Subcutaneous abdominal adipose tissue (tissue), 5 donors: ENCODE measurements around the gene NT5C.
"Not testable (repeated sequence)": the region's sequence is repeated elsewhere in the genome, so short reads cannot be mapped to it uniquely, and the experiment has no call there.

Source experiments
- H3K27ac ChIP-seq: one replicate; pipeline ENCODE4 v1.7.0; 2013; ENCODE audit warnings: low read depth, mild to moderate bottlenecking, inconsistent platforms, low read length, moderate library complexity
- H3K27me3 ChIP-seq, 5 donors: one replicate each; pipeline ENCODE4 v1.7.0; 2013; ENCODE audit warnings: low read length in 5 of 5, inconsistent platforms in 1 of 5; ENCODE audit not compliant: control insufficient read depth in 5 of 5, insufficient read depth in 4 of 5
- H3K36me3 ChIP-seq, 5 donors: one replicate each; pipeline ENCODE4 v1.7.0; 2013; ENCODE audit warnings: low read length in 5 of 5; ENCODE audit not compliant: control insufficient read depth in 5 of 5, insufficient read depth in 5 of 5
- H3K4me1 ChIP-seq, 5 donors: one replicate each; pipeline ENCODE4 v1.7.0; 2013; ENCODE audit warnings: low read length in 5 of 5, mild to moderate bottlenecking in 3 of 5, moderate library complexity in 1 of 5; ENCODE audit not compliant: control insufficient read depth in 5 of 5, insufficient read depth in 5 of 5
- H3K4me3 ChIP-seq, 5 donors: one replicate each; pipeline ENCODE4 v1.7.0; 2013; ENCODE audit warnings: low read length in 5 of 5, low read depth in 1 of 5
- H3K9ac ChIP-seq, 5 donors: one replicate each; pipeline ENCODE4 v1.7.0; 2013; ENCODE audit warnings: low read length in 5 of 5, mild to moderate bottlenecking in 4 of 5, moderate library complexity in 3 of 5
- H3K9me3 ChIP-seq, 5 donors: one replicate each; pipeline ENCODE4 v1.7.0; 2013; ENCODE audit warnings: low read length in 5 of 5; ENCODE audit not compliant: control insufficient read depth in 5 of 5
- donor health status: healthy.
- donor health status: healthy.
- donor health status: healthy.
- donor health status: healthy.
- donor health status: healthy.

The NT5C gene

DNA sequence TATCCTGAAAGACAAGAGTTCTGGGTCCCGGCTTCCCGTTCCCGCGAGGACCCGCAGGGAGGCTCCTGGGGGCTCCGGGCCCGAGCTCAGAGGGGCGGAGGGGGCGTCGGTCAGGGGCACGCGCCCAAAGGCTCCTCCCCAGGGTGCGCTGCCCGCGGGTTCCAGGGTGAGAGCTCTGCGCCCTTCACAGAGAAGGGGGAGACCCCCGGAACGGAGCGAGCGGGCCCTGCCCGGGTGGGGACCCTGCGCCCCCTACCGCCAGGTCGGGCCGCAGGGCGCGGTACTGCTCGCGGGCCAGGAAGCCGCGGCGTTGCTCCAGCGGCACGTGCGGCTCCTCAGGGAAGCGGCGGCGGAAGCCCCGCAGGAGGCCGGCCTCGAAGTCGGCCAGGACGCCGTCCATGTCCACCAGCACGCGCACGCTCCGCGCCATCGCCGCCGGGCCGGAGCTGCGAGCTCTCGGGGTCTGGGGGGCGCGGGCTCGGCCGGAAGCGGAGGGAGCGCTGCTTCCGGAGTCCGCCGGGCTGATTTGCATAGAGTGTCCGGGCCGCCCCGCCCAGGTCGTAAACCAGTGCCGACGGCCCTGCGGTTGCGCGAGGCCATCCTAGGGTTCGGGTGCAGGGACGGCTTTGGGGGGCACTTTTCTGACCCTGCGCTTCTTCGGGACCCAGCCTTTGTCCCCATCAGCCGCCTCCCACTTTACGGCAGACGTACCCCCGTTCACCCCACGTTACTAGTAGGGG lies at the start of gene NT5C:
Gene NT5C (minus strand): TSS at position 465 of the 740 bp plus-strand sequence. CDS start 35 bp downstream, at position 430.
- Histone ChIP-seq H3K4me1 (peaks cover 0 to 21% (median 18%) of the 10 kb centered on the region in 5 donors), H3K27me3 (no peaks in the 10 kb centered on the region), H3K9ac (peak within 1 kb of the TSS in 4 of 5 donors; percentile 69 to 84 (median 76)), H3K9me3 (no peaks in the 10 kb centered on the region), H3K36me3 (peaks cover 0 to 25% (median 12%) of the 10 kb centered on the region in 5 donors), H3K4me3 (peak within 1 kb of the TSS; percentile 64 to 89 (median 81)), H3K27ac (peak within 1 kb of the TSS; percentile 62)

DNA sequence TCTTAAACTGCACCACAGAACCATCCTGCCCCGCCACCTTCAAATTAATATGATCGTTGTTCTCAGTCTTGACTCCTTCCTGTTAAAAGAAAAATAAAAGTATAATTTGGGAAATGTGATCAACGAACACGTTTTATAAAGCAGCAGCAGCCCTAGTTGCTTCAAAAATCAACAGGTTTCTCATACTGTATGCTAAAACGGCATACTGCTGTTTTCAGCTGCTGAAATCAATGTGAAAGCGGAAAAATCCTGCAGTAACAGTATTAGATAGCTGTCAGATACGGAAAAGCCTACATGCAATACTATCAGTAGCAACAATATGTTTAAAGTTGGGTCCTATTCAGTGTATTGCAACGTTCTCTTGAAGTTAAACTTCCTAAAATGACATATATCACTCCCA lies 49.6 kb upstream of the NT5C start:
- Histone ChIP-seq H3K4me3 (peak overlapping the region; percentile 87 to 97 (median 90)), H3K9me3 (no peaks in the 10 kb centered on the region), H3K36me3 (peaks cover 0 to 25% (median 16%) of the 10 kb centered on the region in 5 donors), H3K27me3 (no peaks in the 10 kb centered on the region), H3K4me1 (peaks cover 2 to 26% (median 20%) of the 10 kb centered on the region in 5 donors), H3K27ac (peak overlapping the region; percentile 92), H3K9ac (peak overlapping the region; percentile 60 to 97 (median 95))

DNA sequence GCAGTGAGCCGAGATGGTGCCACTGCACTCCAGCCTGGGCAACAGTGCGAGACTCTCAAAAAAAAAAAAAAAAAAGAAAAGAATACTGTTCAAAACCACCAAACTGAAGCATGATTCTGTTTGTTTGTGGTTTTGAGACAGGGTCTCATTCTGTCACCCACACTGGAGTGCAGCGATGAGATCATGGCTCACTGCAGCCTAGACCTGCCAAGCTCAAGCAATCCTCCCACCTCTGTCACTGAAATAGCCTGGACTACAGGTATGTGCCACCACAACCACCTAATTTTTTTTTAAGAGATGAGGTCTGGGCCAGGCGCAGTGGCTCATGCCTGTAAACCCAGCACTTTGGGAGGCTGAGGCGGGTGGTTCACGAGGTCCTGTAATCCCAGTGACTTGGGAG lies 46.9 kb upstream of the NT5C start:
- Histone ChIP-seq H3K9me3 (no peaks in the 10 kb centered on the region), H3K27me3 (no peaks in the 10 kb centered on the region), H3K4me3 (no peak overlapping the region), H3K36me3 (peaks cover 2 to 51% (median 39%) of the 10 kb centered on the region in 5 donors), H3K4me1 (peaks cover 2 to 26% (median 18%) of the 10 kb centered on the region in 5 donors), H3K9ac (no peak overlapping the region), H3K27ac (no peak overlapping the region)

DNA sequence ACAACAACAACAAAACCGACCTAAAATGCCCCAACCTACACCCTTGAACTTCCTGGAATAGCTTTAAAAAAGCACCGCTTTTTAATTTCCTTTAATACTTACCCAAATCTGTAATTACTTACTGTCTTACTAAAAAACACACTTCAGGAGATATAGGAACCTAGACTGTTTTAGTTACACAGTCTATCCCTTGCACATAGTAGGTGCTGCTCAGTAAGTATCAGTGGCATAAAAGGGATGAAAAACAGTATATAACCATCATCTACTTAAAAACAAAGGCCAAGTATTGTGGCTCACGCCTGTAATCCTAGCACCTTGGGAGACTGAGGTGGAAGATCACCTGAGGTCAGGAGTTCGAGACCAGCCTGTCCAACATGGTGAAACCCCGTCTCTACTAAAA lies 45.1 kb upstream of the NT5C start:
- Histone ChIP-seq H3K9ac (no peak overlapping the region), H3K27me3 (no peaks in the 10 kb centered on the region), H3K27ac (no peak overlapping the region), H3K4me1 (peaks cover 2 to 18% (median 14%) of the 10 kb centered on the region in 5 donors), H3K36me3 (peaks cover 2 to 64% (median 46%) of the 10 kb centered on the region in 5 donors), H3K4me3 (no peak overlapping the region), H3K9me3 (no peaks in the 10 kb centered on the region)

DNA sequence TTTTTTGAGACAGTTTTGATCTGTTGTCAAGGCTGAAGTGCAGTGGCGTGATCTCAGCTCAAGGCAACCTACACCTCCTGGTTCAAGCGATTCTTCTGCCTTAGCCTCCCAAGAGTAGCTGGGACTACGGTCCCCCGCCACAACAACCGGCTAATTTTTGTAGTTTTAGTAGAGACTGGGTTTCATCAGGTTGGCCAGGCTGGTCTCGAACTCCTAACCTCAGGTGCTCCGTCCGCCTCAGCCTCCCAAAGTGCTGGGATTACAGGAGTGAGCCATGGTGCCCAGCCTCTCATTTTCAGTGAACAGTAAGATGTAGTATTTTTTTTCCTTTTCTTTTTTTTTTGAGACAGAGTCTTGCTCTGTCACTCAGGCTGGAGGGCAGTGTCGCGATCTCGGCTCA lies 43.5 kb upstream of the NT5C start:
- H3K27me3 ChIP-seq, result no peaks in the 10 kb centered on the region
- no peak overlapping the region for H3K9ac ChIP-seq
- no peaks in the 10 kb centered on the region for H3K9me3 ChIP-seq
- H3K4me1 ChIP-seq, result peaks cover 0 to 6% (median 4%) of the 10 kb centered on the region in 5 donors
- H3K27ac ChIP-seq, result no peak overlapping the region
- peaks cover 2 to 64% (median 46%) of the 10 kb centered on the region in 5 donors for H3K36me3 ChIP-seq
- no peak overlapping the region for H3K4me3 ChIP-seq

DNA sequence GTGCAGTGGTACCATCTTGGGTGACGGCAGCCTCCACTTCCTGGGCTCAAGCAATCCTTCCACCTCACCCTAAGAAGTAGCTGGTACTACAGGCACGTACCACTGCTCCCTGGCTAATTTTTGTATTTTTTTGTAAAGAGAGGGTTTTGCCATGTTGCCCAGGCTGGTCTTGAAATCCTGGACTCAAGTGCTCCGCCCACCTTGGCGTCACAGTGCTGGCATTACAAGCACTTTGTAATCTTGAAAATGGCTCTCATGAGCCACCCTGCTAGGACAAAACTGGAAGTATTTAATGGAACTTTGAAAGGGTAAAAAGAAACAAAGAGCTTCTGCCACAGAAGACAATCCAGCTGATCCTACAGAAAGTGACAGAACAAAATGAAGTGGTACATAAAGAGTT lies 42.0 kb upstream of the NT5C start:
- Histone ChIP-seq H3K36me3 (peaks cover 2 to 60% (median 41%) of the 10 kb centered on the region in 5 donors), H3K27me3 (no peaks in the 10 kb centered on the region)

DNA sequence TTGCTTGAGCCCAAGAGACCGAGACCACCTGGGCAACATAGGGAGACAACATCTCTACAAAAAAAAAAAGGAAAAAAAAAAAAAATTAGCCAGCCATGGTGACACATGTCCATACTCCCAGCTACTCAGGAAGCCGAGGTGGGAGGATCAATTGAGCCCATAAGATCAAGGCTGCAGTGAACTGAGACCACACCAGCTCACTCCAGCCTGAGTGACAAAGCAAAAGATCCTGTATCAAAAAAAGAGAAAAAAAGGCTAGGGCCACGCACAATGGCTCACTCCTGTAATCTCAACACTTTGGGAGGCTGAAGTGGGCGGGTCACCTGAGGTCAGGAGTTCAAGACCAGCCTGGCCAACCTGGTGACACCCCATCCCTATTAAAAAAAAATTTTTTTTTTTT lies 37.5 kb upstream of the NT5C start:
- no peaks in the 10 kb centered on the region for H3K9me3 ChIP-seq
- no peaks in the 10 kb centered on the region for H3K27me3 ChIP-seq
- H3K36me3 ChIP-seq, result peaks cover 9 to 50% (median 30%) of the 10 kb centered on the region in 5 donors
- no peak overlapping the region for H3K27ac ChIP-seq
- no peak overlapping the region for H3K9ac ChIP-seq
- H3K4me3 ChIP-seq, result no peak overlapping the region
- no peaks in the 10 kb centered on the region for H3K4me1 ChIP-seq

More for the DNA sequence above, 42.0 kb upstream of the NT5C start:
- Histone ChIP-seq H3K27ac (no peak overlapping the region), H3K9ac (peak overlapping the region in 1 of 5 donors; percentile 39), H3K4me1 (no peaks in the 10 kb centered on the region), H3K4me3 (no peak overlapping the region), H3K9me3 (no peaks in the 10 kb centered on the region)

DNA sequence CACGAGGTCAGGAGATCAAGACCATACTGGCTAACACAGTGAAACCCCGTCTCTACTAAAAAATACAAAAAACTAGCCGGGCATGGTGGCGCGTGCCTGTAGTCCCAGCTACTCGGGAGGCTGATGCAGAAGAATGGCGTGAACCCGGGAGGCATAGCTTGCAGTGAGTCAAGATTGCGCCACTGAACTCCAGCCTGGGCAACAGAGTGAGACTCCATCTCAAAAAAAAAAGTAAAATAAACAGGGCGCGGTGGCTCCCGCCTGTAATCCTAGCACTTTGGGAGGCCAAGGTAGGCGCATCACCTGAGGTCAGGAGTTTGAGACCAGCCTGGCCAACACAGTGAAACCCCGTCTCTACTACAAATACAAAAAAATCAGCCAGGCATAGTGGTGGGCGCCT lies 33.1 kb upstream of the NT5C start:
- not testable (repeated sequence) for H3K4me1 ChIP-seq, H3K27me3 ChIP-seq, H3K27ac ChIP-seq, H3K9me3 ChIP-seq, H3K4me3 ChIP-seq, H3K9ac ChIP-seq
- H3K36me3 ChIP-seq, result peaks cover 6 to 30% (median 21%) of the 10 kb centered on the region in 5 donors

DNA sequence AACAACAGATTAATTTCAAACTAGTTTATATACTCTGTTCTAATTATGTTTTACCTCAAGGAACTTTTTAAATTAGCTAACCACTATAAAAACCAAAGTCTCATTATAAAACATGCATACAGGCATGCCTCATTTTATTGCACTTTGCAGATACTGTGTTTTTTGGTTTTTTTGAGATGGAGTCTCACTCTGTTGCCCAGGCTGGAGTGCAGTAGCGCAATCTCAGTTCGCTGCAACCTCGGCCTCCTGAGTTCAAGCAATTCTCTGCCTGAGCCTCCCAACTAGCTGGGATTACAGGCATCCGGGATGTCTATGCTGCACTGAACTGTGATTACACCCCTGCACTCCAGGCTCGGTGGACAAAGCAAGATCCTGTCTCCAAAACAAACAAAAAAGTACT lies 31.5 kb upstream of the NT5C start:
- H3K4me1 ChIP-seq, result no peaks in the 10 kb centered on the region
- H3K36me3 ChIP-seq, result peaks cover 6 to 25% (median 16%) of the 10 kb centered on the region in 5 donors
- no peak overlapping the region for H3K27ac ChIP-seq
- no peak overlapping the region for H3K9ac ChIP-seq
- H3K4me3 ChIP-seq, result no peak overlapping the region
- no peaks in the 10 kb centered on the region for H3K27me3 ChIP-seq
- no peaks in the 10 kb centered on the region for H3K9me3 ChIP-seq

DNA sequence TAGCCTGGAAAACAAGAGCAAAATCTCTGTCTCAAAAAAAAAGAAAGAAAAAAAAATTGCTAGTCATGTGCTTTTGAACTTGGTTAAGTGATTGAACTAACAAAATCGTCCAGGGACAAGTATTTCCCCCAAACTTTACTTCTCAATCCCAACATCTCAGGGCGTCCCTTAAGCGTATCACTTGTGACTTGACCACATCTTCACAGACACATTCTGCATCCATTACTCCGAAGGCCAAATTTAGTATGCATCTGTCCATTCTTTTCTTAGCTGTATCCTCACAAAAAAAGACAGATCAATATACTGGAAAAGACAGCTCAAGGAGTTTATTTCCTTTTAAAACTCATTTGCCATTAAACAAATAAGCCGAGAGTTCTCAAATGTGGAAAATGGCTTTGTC lies 28.7 kb upstream of the NT5C start:
- no peak overlapping the region for H3K27ac ChIP-seq
- H3K9me3 ChIP-seq, result no peaks in the 10 kb centered on the region
- H3K27me3 ChIP-seq, result no peaks in the 10 kb centered on the region
- no peaks in the 10 kb centered on the region for H3K4me1 ChIP-seq
- H3K36me3 ChIP-seq, result peaks cover 0 to 7% (median 3%) of the 10 kb centered on the region in 5 donors
- H3K9ac ChIP-seq, result no peak overlapping the region
- H3K4me3 ChIP-seq, result no peak overlapping the region
